GM23338 (cell line): ENCODE measurements around the gene GJC2. TPM values are rescaled to one million over a fixed set of nuclear protein-coding genes. Genes with fewer than 3 reads are reported as not detected.

Source experiments
- ATAC-seq: fragments of 200-7000 bp; cut with Tn5 transposase; 3 replicates; pipeline ENCODE4 v1.9.1; 2020
- DNase-seq: peaks from one replicate; pipeline ENCODE4 v3.0.0-alpha.2; 2015; ENCODE audit warnings: low spot score
- H2AFZ ChIP-seq: fragments of 200-600 bp; sonication (generic); 2 replicates; pipeline ENCODE4 v1.8.0; 2016; ENCODE audit warnings: antibody characterized with exemption, mild to moderate bottlenecking, moderate library complexity
- H3F3A ChIP-seq: fragments of 200-600 bp; sonication (generic); replicated peaks from 2 replicates; pipeline ENCODE4 v1.8.0; 2017; ENCODE audit warnings: antibody characterized with exemption, mixed run types, low read depth
- H3K27ac ChIP-seq: fragments of 200-600 bp; sonication (generic); 2 replicates; pipeline ENCODE4 v1.6.1; 2016; ENCODE audit warnings: low read depth
- H3K27me3 ChIP-seq: fragments of 200-600 bp; sonication (generic); 2 replicates; pipeline ENCODE4 v1.8.0; 2016; ENCODE audit warnings: mild to moderate bottlenecking, mixed run types, moderate library complexity; ENCODE audit not compliant: insufficient read depth
- H3K36me3 ChIP-seq: fragments of 200-600 bp; sonication (generic); 2 replicates; pipeline ENCODE4 v1.8.0; 2016; ENCODE audit warnings: mild to moderate bottlenecking; ENCODE audit not compliant: insufficient read depth
- H3K4me1 ChIP-seq: fragments of 200-600 bp; sonication (generic); 2 replicates; pipeline ENCODE4 v1.8.0; 2016; ENCODE audit warnings: mild to moderate bottlenecking, moderate library complexity; ENCODE audit not compliant: insufficient read depth
- H3K4me2 ChIP-seq: fragments of 200-600 bp; sonication (generic); 2 replicates; pipeline ENCODE4 v1.7.1; 2017; ENCODE audit warnings: mixed run types
- H3K4me3 ChIP-seq: fragments of 200-600 bp; sonication (generic); 2 replicates; pipeline ENCODE4 v1.6.1; 2016; ENCODE audit warnings: mixed run types
- H3K79me2 ChIP-seq: fragments of 200-600 bp; sonication (generic); replicated peaks from 2 replicates; pipeline ENCODE4 v1.8.0; 2017; ENCODE audit warnings: mild to moderate bottlenecking; ENCODE audit not compliant: insufficient read depth
- H3K9me2 ChIP-seq: fragments of 200-600 bp; sonication (generic); 2 replicates; pipeline ENCODE4 v1.8.0; 2017; ENCODE audit not compliant: insufficient read depth
- H4K20me1 ChIP-seq: fragments of 200-600 bp; sonication (generic); replicated peaks from 2 replicates; pipeline ENCODE4 v1.8.0; 2017; ENCODE audit warnings: mild to moderate bottlenecking; ENCODE audit not compliant: insufficient read depth
- H3K27ac Mint-ChIP-seq: 2 replicates; pipeline ENCODE4 v1.8.0; 2020; ENCODE audit warnings: inconsistent platforms, mild to moderate bottlenecking, moderate library complexity, mixed read lengths
- H3K27me3 Mint-ChIP-seq: 3 replicates; pipeline ENCODE4 v1.8.0; 2022; ENCODE audit warnings: low read depth, mild to moderate bottlenecking, moderate library complexity, mixed read lengths, inconsistent platforms; ENCODE audit not compliant: insufficient read depth, poor library complexity
- H3K36me3 Mint-ChIP-seq: 3 replicates; pipeline ENCODE4 v1.8.0; 2021; ENCODE audit warnings: low read depth, mild to moderate bottlenecking, inconsistent platforms, moderate library complexity, mixed read lengths
- H3K4me1 Mint-ChIP-seq: 3 replicates; pipeline ENCODE4 v1.8.0; 2020; ENCODE audit warnings: mild to moderate bottlenecking, inconsistent platforms, mixed read lengths
- H3K4me3 Mint-ChIP-seq: 3 replicates; pipeline ENCODE4 v1.8.0; 2021; ENCODE audit warnings: moderate library complexity, mild to moderate bottlenecking, inconsistent platforms, mixed read lengths
- H3K9me3 Mint-ChIP-seq: 3 replicates; pipeline ENCODE4 v1.8.0; 2020; ENCODE audit warnings: moderate library complexity, mild to moderate bottlenecking, inconsistent platforms, mixed read lengths
- EZH2 ChIP-seq: fragments of 200-600 bp; sonication (generic); IDR thresholded peaks from one replicate; pipeline ENCODE4 v1.8.0; 2017; ENCODE audit warnings: antibody characterized with exemption, mild to moderate bottlenecking, low read depth; ENCODE audit not compliant: unreplicated experiment
- EZH2phosphoT487 ChIP-seq: fragments of 200-600 bp; sonication (generic); IDR thresholded peaks from one replicate; pipeline ENCODE4 v1.8.1; 2018; ENCODE audit warnings: antibody characterized with exemption; ENCODE audit not compliant: unreplicated experiment
- JUNB ChIP-seq: IDR thresholded peaks from one replicate; pipeline ENCODE4 v1.6.1; 2016; ENCODE audit warnings: antibody characterized with exemption; ENCODE audit not compliant: unreplicated experiment
- NANOG ChIP-seq: IDR thresholded peaks from 2 replicates; pipeline ENCODE4 v1.6.1; 2016; ENCODE audit warnings: antibody characterized with exemption, borderline replicate concordance
- POLR2AphosphoS5 ChIP-seq: IDR thresholded peaks from 2 replicates; pipeline ENCODE4 v1.6.1; 2016; ENCODE audit warnings: antibody characterized with exemption, low read depth
- ZNF114 ChIP-seq: fragments of 250-450 bp; sonication (Bioruptor Pico); IDR thresholded peaks from 2 replicates; pipeline ENCODE4 v1.5.0; 2020; ENCODE audit warnings: mild to moderate bottlenecking, moderate library complexity
- ZNF331 ChIP-seq: fragments of 250-450 bp; sonication (Bioruptor Pico); IDR thresholded peaks from 2 replicates; pipeline ENCODE4 v1.5.0; 2020; ENCODE audit warnings: low read depth, mild to moderate bottlenecking, moderate library complexity
- polyA plus RNA-seq: library from polyadenylated mRNA; unstranded; fragments of >200 nt; fragmentation: Nextera tagmentation; extraction: Ambion mirVana; gene quantifications from 2 replicates; pipeline ENCODE4 v1.2.1, GENCODE V29; 2016
- total RNA-seq: library from RNA; depleted of rRNA; stranded (reverse); fragments of >200 nt; shearing (Covaris generic); gene quantifications from 2 replicates; pipeline ENCODE4 v1.2.3, GENCODE V29; 2014
- TF ChIP-seq, protein P1 (sequence below): IDR thresholded peaks from one replicate; pipeline ENCODE4 v1.6.1; 2018; ENCODE audit warnings: antibody characterized with exemption; ENCODE audit not compliant: unreplicated experiment
- TF ChIP-seq, protein P2 (sequence below): fragments of 250-450 bp; sonication (Bioruptor Pico); IDR thresholded peaks from 2 replicates; pipeline ENCODE4 v1.5.0; 2020; ENCODE audit warnings: mild to moderate bottlenecking, moderate library complexity
- TF ChIP-seq, protein P3 (sequence below), 2 experiments: fragments of 200-600 bp in 1 of 2; sonication (generic) in 1 of 2; conservative IDR thresholded peaks; 2 replicates each; pipeline versions ENCODE4 v1.5.1 to v1.6.1; 2016 to 2017; ENCODE audit warnings: antibody characterized with exemption in 2 of 2, low read depth in 2 of 2, mild to moderate bottlenecking in 2 of 2, moderate library complexity in 1 of 2

Gene GJC2
- total and polyA plus RNA-seq, 2 experiments from 2014 or later = 0.15 to 1.2 TPM

DNA sequence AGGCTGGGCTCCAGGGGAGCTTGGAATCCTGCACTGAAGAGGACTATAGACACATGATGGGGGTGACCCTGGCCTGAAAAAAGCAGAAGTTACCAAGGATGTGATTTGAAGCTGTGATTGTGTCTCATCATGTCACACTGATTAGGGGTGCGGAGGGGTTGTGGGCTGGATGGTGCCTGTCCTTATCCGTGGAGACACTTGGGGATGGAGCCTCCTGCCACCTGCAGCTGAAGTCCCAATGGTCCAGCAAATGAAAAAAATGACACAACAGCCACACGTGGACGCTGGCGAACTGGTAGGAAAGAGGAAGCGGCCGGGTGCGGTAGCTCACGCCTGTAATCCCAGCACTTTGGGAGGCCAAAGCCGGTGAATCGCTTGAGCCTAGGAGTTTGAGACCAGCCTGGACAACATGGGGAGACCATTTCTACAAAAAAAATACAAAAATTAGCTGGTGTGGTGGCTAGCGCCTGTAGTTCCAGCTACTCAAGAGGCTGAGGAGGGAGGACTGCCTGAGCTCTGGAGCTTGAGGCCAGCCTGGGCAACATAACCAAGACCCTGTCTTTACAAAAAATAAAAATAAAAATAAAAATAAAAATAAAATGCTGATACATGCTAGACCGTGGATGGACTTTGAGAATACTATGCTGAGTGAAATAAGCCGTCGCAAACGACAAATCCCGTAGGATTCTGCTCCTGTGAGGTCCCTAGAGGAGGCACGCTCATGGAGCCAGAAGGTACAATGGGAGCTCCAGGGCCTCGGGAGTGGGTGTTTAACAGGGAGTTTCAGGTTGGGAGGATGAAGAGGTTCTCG, 15.0 kb downstream of the GJC2 start:
- no peaks in the 10 kb centered on the region for H3K9me3 Mint-ChIP-seq
- no peaks in the 10 kb centered on the region for H3K9me2 ChIP-seq
- no peak overlapping the region; the same call in 1 of the 2 replicates for H3K27ac ChIP-seq
- peak overlapping the region; percentile 97 for H3K27ac Mint-ChIP-seq
- peaks cover 8% of the 10 kb centered on the region; the same call in 1 of the 2 replicates for H3K4me1 ChIP-seq
- TF ChIP-seq, protein P1, sequence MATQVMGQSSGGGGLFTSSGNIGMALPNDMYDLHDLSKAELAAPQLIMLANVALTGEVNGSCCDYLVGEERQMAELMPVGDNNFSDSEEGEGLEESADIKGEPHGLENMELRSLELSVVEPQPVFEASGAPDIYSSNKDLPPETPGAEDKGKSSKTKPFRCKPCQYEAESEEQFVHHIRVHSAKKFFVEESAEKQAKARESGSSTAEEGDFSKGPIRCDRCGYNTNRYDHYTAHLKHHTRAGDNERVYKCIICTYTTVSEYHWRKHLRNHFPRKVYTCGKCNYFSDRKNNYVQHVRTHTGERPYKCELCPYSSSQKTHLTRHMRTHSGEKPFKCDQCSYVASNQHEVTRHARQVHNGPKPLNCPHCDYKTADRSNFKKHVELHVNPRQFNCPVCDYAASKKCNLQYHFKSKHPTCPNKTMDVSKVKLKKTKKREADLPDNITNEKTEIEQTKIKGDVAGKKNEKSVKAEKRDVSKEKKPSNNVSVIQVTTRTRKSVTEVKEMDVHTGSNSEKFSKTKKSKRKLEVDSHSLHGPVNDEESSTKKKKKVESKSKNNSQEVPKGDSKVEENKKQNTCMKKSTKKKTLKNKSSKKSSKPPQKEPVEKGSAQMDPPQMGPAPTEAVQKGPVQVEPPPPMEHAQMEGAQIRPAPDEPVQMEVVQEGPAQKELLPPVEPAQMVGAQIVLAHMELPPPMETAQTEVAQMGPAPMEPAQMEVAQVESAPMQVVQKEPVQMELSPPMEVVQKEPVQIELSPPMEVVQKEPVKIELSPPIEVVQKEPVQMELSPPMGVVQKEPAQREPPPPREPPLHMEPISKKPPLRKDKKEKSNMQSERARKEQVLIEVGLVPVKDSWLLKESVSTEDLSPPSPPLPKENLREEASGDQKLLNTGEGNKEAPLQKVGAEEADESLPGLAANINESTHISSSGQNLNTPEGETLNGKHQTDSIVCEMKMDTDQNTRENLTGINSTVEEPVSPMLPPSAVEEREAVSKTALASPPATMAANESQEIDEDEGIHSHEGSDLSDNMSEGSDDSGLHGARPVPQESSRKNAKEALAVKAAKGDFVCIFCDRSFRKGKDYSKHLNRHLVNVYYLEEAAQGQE = no peak
- TF ChIP-seq, protein P2, sequence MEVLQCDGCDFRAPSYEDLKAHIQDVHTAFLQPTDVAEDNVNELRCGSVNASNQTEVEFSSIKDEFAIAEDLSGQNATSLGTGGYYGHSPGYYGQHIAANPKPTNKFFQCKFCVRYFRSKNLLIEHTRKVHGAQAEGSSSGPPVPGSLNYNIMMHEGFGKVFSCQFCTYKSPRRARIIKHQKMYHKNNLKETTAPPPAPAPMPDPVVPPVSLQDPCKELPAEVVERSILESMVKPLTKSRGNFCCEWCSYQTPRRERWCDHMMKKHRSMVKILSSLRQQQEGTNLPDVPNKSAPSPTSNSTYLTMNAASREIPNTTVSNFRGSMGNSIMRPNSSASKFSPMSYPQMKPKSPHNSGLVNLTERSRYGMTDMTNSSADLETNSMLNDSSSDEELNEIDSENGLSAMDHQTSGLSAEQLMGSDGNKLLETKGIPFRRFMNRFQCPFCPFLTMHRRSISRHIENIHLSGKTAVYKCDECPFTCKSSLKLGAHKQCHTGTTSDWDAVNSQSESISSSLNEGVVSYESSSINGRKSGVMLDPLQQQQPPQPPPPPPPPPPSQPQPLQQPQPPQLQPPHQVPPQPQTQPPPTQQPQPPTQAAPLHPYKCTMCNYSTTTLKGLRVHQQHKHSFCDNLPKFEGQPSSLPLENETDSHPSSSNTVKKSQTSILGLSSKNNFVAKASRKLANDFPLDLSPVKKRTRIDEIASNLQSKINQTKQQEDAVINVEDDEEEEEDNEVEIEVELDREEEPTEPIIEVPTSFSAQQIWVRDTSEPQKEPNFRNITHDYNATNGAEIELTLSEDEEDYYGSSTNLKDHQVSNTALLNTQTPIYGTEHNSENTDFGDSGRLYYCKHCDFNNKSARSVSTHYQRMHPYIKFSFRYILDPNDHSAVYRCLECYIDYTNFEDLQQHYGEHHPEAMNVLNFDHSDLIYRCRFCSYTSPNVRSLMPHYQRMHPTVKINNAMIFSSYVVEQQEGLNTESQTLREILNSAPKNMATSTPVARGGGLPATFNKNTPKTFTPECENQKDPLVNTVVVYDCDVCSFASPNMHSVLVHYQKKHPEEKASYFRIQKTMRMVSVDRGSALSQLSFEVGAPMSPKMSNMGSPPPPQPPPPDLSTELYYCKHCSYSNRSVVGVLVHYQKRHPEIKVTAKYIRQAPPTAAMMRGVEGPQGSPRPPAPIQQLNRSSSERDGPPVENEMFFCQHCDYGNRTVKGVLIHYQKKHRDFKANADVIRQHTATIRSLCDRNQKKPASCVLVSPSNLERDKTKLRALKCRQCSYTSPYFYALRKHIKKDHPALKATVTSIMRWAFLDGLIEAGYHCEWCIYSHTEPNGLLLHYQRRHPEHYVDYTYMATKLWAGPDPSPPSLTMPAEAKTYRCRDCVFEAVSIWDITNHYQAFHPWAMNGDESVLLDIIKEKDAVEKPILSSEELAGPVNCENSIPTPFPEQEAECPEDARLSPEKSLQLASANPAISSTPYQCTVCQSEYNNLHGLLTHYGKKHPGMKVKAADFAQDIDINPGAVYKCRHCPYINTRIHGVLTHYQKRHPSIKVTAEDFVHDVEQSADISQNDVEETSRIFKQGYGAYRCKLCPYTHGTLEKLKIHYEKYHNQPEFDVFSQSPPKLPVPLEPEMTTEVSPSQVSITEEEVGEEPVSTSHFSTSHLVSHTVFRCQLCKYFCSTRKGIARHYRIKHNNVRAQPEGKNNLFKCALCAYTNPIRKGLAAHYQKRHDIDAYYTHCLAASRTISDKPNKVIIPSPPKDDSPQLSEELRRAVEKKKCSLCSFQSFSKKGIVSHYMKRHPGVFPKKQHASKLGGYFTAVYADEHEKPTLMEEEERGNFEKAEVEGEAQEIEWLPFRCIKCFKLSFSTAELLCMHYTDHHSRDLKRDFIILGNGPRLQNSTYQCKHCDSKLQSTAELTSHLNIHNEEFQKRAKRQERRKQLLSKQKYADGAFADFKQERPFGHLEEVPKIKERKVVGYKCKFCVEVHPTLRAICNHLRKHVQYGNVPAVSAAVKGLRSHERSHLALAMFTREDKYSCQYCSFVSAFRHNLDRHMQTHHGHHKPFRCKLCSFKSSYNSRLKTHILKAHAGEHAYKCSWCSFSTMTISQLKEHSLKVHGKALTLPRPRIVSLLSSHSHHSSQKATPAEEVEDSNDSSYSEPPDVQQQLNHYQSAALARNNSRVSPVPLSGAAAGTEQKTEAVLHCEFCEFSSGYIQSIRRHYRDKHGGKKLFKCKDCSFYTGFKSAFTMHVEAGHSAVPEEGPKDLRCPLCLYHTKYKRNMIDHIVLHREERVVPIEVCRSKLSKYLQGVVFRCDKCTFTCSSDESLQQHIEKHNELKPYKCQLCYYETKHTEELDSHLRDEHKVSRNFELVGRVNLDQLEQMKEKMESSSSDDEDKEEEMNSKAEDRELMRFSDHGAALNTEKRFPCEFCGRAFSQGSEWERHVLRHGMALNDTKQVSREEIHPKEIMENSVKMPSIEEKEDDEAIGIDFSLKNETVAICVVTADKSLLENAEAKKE (CRISPR knock-in tag) = no peak
- no peak for TF ChIP-seq ZNF331 (CRISPR knock-in tag)
- no peak for TF ChIP-seq EZH2phosphoT487
- TF ChIP-seq ZNF114 = no peak
- TF ChIP-seq NANOG = no peak
- TF ChIP-seq POLR2AphosphoS5 = no peak
- TF ChIP-seq JUNB = no peak
- TF ChIP-seq EZH2 = no peak
- TF ChIP-seq, protein P3, sequence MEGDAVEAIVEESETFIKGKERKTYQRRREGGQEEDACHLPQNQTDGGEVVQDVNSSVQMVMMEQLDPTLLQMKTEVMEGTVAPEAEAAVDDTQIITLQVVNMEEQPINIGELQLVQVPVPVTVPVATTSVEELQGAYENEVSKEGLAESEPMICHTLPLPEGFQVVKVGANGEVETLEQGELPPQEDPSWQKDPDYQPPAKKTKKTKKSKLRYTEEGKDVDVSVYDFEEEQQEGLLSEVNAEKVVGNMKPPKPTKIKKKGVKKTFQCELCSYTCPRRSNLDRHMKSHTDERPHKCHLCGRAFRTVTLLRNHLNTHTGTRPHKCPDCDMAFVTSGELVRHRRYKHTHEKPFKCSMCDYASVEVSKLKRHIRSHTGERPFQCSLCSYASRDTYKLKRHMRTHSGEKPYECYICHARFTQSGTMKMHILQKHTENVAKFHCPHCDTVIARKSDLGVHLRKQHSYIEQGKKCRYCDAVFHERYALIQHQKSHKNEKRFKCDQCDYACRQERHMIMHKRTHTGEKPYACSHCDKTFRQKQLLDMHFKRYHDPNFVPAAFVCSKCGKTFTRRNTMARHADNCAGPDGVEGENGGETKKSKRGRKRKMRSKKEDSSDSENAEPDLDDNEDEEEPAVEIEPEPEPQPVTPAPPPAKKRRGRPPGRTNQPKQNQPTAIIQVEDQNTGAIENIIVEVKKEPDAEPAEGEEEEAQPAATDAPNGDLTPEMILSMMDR (conservative IDR thresholded peaks at IDR 0.05; ENCODE audit: low read depth in 2 of 2) = no peak
- no peaks in the 10 kb centered on the region for H3K36me3 ChIP-seq
- H3K4me3 Mint-ChIP-seq = peak overlapping the region; percentile 85
- ATAC-seq (peak; percentile 1; the same call in 2 of the 3 replicates), DNase-seq (no peak)
- H3K79me2 ChIP-seq = peaks cover 16% of the 10 kb centered on the region
- H3K27me3 Mint-ChIP-seq = peaks cover 3% of the 10 kb centered on the region
- H3K36me3 Mint-ChIP-seq = no peaks in the 10 kb centered on the region; the same call in 2 of the 3 replicates
- H3K4me1 Mint-ChIP-seq = peaks cover 10% of the 10 kb centered on the region; the same call in 2 of the 3 replicates
- H3K4me2 ChIP-seq = peak overlapping the region; percentile 90
- H2AFZ ChIP-seq = peak overlapping the region; percentile 97; the same call in 1 of the 2 replicates
- H3K27me3 ChIP-seq = 0 out of 2 replicates have a peak, but pooled peaks cover 4% of the 10 kb centered on the region
- H3F3A ChIP-seq = 0 out of 2 replicates have a peak, but pooled peaks cover 2% of the 10 kb centered on the region
- H3K4me3 ChIP-seq = peak overlapping the region; percentile 82
- H4K20me1 ChIP-seq = no peaks in the 10 kb centered on the region; the same call in 1 of the 2 replicates
